Effector CD8-positive, alpha-beta T cell (primary cell): Measurements from ENCODE around the gene OR6C2.
"Not testable (repeated sequence)": the region's sequence is repeated elsewhere in the genome, so short reads cannot be mapped to it uniquely, and the experiment has no call there.

Source experiments
- DNase-seq: peaks from one replicate; lab custom pipeline; 2025; lab: John Stamatoyannopoulos, UW
- total RNA-seq, 4 experiments: gene quantifications; one replicate each; lab custom pipeline; 2026; lab: John Stamatoyannopoulos, UW

OR6C2 gene
- 0 to 0.19 (median 0.09) reads per million in 4 experiments for total RNA-seq

DNA sequence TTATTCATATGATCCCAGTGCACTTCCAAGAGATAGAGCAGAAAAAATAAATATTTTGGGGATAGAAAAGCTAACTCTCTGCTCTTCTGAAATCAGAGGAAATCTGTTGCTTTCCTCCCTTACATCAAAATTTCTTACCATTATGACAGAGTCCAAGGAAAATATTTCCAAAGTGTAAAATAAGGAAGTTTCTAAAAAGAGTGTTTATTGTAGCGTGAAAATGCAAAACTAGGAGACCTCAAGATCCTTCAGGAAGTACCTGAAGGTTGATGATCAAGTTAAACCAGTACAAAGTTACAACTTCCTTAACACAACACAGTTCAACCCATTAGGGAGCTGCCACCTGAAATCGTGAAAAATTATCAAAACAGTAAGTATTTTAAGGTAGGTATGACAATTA, at the start of gene OR6C2:
TSS of gene OR6C2 (plus strand) at position 301 of the 400 bp plus-strand sequence. CDS start 8,138 bp downstream, outside the sequence.
- DNase-seq = no peak

DNA sequence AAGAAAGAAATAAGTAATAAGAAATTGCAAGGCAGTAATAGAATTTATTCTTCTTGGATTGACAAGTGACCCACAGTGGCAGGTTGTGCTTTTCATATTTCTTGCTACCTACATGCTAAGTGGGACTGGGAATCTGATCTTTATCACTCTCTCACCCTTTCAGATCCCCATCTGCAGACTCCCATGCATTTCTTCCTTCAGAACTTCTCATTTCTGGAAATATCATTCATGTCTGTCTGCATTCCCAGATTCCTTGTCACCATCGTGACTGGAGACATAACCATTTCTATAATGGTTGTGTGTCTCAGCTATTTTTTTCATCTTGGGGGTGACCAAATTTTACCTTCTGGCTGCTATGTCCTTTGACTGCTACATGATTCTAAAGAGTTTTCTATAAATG, 47.5 kb upstream of the OR6C2 start:
- DNase-seq = no peak

DNA sequence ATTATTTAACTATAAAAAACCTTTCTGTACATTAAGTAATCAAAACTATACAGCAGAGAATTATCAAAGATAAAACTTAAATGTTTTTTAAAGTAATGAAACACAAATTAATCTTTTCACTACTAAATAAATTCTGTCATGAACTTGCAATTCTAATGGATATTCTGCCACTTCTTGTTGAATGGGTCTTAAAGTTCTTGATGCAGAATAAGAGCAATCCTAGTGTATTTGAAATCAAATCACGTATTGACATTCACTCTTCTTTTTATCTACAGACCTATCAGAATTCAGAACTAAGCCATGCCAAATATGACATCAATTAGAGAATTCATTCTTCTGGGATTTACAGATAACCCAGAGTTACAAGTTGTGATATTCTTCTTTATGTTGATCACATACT, 43.6 kb upstream of the OR6C2 start, which contains the start of gene OR6C65:
TSS of gene OR6C65 (plus strand) at position 301 of the 400 bp plus-strand sequence. CDS start at position 301, 0 bp downstream.
- DNase-seq = no peak

DNA sequence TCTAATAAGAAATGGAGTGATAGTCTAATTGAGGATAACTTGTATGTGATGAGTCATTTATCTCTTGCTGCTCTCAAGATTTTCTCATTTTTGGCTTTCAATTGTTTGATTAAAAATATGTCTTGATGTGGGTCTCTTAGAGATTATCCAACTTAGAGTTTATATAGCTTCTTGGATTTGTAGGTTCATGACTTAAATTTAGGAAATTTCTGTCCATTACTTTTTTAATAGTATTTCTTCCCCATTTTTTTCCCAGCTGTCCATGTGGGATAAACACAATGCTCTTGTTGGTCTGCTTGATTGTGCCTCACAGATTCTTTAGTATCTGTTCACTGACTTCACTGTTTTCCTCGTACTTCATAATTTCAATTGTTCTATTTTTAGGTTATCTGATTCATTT, 36.0 kb upstream of the OR6C2 start:
- no peak for DNase-seq

DNA sequence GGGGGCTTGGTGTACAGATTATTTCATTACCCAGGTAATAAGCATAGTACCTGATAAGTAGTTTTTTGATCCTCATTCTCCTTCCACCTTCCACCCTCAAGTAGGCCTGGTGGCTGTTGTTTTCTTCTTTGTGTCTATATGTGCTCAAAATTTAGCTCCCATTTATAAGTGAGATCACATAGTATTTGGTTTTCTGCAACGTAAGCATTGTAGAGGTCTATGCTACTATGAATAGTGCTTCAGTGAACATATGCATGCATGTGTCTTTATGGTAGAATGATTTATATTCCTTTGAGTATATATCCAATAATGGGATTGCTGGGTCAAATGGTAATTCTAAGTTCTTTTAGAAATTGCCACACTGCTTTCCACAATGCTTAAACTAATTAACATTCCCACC, 34.7 kb upstream of the OR6C2 start:
- DNase-seq = not testable (repeated sequence)

DNA sequence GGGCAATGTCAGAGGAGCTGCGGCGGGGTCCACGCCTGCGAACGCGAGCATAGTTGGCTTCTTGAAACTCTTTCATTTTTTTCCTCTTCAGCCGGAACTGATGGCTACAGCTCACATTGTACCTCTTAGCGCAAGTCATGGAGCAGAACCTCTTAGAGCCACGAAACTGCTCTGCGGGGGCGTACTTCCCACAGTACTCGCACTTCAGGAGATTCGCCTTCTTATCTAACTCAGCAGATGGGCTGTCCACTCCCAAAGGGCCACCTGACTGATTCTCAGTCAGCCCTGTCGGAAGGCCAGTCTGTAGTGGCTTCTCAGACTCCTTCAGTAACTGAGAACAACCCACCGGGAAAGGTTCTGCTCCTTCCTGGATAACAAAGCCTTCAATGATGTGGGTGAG, 31.7 kb upstream of the OR6C2 start:
- not testable (repeated sequence) for DNase-seq

DNA sequence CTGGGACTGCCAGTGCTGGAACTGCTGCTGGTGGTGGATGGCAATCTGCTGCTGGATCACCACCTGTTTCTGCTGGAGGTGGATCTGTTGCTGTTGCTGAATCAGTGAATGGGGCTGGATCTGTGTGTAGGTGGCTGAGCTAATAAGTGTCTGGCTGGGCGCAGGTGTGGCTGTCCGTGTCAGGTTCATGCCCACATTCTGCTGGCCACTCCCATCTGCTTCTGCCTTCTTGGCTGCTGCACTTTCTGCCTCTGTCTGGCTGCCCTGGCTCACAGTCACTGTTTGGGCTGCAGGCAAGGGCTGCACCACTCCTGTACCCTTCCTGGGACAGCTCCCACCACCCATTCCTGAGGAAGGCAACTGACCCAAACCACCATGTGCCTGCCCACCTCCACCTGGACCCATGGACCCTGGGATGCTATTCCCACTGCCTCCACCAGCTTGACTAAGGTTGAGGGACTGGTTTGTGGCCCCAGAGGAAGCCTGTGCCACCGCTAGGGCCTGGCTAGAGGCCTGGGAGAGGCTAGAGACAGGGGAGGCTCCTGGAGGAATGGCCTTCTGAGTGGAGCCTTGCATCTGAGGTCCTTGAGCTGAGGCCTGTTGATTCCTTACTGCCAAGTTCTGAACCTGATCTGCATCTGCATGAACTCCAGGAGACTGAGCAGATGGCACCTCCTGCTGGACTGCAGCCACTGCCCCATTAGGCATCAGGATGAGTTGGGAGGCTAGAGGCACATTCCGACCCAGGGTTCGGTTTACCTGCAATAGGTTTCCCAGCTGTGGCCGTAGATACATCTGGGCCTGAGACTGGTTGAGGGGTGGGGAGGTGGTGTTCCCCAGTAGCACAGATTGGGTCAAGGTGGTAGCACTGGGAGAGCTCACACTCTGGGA, 30.1 kb upstream of the OR6C2 start:
- not testable (repeated sequence) for DNase-seq

DNA sequence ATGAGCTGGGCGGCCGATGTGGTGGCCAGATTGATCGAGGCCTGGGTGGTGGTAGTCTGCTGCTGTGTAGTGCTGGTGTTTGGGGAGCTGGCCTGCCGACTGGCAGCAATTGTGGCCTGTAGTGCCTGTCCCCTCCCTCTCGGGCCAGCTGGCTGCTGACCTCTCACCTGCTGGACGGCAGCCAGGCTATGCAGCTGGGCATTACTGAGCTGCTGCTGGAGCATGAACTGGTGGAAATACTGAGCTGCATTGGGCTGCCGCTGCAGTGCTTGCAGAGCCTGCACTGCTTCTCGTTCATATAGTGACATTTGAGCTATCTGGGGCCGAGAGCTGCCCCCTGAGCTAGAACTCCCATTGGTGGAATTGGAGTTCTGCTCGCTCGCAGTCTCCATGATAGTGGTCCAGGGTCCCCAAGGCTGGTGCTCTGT, 29.5 kb upstream of the OR6C2 start:
- not testable (repeated sequence) for DNase-seq

DNA sequence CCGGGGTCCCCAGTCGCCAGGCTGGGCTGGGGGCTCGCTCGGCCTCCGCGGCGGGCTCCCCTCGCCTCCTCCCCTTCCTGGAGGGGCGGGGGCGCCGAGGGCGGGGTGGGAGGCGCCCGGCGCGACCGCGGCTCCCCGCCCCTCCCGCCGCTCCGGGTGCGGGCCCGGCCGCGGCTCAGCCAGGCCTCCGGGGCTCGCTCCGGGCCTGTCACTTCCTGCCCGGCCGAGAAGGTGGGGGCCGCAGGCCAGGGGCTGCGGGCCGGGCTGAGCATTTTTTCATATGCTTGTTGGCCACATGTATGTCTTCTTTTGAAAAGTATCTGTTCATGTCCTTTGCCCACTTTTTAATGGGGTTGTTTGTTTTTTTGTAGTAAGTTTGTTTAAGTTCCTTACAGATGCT, 29.0 kb upstream of the OR6C2 start:
- DNase-seq = not testable (repeated sequence)

DNA sequence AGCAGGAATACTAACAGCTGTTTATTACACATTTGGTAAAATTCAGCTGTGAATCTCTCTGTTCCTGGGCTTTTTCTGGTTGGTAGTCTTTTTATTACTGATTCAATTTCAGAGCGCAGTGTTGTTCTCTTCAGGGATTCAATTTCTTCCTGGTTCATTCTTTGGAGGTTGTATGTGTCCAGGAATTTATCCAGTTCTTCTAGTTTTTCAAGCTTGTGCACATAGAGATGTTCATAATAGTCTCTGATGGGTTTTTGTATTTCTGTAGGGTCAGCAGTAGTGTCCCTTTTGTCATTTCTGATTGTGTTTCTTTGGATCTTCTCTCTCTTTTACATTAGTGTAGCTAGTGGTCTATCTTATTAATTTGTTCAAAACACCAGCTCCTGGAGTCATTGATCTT, 26.9 kb upstream of the OR6C2 start:
- no peak for DNase-seq

DNA sequence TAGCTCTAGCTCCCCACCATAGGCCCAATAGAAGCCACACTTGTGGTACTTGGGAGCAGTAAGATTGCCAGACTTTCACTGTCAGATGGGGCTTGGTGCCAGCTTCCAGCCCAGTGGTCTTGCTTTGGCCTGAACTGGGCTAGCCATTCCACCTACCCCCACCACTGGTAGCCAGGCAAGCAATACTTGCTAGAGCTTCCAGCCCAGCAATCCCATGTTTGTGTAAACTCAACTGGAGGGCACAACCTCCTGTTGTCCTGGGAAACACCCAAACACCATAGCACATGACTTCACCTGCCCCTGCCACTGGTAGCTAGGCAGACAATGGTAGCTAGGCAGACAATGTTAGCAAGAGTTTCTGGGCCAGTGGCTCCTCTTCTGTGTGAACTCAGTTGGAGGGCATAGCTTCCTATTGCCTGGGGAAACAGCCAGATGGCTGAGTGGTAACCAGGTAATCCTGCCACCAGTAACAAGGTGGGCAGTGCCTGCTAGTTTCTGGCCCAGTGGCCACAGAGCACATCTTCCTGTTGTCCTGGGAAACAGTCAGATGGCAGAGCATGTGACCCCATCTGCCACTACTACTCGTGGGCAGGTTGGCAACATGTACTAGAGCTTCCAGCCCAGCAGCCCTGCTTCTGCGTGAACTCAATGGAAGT, 23.4 kb upstream of the OR6C2 start:
- no peak for DNase-seq

DNA sequence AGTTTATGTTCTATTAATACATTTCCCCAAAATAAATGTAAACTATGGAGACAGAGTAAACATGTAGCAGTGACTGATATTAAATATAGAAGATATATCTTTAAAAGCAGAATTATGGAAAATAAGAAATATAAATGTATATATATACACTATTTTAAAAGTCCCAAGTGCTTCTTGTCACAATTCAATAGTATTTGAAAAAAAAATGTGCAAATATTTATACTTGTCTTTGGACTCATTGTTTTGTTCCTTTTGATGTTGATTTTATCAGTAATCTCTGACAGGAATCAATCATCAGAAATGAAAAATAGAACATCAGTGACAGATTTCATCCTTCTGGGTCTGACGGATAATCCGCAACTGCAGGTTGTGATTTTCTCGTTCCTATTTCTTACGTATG, 17.9 kb upstream of the OR6C2 start, which contains the start of gene OR6C76:
TSS of gene OR6C76 (plus strand) at position 301 of the 400 bp plus-strand sequence. CDS start at position 301, 0 bp downstream.
- DNase-seq = no peak

DNA sequence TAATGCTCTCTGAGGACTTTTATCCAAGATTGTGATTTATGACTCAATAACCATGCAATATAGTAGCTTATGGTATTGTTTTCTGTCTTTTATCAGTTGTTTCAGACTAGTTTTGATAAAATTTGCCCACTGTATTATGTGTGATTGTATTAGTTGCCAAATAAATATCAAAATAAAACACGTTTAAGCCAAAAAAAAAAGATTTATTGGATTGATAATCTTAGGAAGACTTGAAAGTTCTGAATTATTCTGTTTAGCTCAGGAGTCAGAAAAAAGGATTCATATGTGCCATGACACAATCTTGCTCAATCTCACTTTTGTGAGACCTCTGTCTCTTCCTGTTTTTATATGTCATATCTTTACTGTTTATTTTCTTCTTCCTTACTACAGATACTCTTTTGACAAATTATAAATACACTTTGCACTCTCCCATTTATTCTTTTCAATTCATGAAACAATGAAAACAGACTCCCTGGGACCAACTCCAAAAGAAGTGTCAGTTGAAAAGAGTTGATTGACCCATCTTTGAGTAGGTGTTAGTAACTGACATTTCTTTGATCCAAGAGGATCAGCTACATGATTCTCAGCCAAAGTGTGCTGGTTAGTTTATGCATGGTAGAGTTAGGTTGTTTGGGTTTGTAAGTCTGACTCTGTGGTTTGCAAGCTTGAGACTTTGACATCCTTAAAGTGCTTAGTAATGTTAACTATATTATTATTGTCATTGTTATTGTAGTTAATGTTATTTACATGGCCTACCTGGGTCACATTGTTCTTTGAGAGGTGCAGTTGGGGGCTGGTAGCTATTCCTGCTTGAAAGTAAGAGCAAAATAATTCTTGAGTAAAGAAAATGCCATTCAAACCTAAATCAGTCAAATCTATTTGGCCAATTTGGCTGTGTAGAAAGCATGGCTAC, 15.3 kb upstream of the OR6C2 start:
- no peak for DNase-seq

DNA sequence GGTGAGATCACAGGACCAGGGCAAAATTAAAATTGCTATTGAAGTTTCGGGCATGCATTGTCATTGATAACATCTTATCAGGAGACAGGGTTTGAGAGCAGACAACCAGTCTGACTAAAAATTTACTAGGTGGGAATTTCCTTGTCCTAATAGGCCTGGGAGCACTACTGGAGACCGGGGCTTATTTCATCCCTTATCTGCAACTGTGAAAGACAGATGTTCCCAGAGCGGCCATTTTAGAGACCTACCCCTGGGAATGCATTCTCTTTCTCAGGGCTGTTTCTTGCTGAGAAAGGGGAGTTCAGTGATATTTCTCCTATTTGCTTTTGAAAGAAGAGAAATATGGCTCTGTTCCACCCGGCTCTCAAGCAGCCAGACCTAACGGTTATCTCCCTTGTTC, 2.6 kb upstream of the OR6C2 start:
- DNase-seq = not testable (repeated sequence)

DNA sequence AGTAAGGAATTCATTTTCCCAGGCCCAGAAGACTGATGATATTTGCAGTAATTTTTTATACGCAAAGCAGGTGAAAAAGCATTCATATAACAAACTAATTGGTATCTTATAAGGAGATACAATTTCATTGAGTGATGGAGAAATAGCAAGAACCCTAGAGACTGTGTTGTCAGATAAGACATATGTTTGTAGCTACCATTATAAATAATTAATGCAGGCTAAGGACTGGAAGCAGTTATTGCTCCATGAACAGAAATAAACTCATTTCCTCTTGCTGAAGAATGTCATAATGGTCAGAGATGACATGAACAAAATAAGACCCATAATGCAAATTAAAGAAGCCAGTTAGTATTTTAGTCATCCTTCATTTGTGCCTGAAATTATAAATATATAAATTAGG, 1.5 kb downstream of the OR6C2 start:
- no peak for DNase-seq

DNA sequence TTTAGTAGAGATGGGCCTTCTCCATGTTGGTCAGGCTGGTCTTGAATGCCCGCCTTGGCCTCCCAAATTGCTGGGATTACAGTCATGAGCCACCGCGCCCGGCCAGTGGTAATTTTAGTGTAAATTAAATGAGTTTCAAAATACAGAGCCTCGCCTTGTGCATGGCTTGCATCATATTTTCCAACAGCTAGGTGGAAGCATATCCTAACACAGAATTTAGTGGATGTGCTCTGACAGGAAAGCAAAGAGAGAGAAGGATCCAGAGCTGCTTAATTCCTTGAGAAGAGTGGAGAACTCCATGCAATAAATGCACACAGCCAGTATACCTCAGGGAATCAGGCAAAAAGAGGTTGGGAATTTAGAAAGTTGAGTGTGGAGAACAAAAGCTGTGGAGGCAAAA, 2.5 kb downstream of the OR6C2 start:
- no peak for DNase-seq

DNA sequence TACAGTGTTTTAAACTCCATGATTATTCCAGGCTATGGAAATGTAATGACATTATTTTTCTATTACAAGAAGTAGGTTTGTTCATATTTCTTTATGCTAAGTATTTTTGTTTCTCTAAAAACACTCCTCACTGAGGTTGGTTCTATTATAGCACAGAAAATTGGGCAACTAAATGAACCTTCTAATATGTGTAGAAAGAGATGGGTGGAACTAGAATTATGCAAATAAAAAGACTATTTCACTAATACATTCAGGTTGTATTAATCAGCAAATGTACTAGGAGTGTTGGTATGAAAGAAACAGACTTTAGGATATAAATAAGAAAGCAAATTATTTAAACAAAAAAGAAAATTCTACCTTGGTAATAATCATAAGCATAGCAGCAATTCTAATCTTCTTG, 4.9 kb downstream of the OR6C2 start:
- DNase-seq = no peak

DNA sequence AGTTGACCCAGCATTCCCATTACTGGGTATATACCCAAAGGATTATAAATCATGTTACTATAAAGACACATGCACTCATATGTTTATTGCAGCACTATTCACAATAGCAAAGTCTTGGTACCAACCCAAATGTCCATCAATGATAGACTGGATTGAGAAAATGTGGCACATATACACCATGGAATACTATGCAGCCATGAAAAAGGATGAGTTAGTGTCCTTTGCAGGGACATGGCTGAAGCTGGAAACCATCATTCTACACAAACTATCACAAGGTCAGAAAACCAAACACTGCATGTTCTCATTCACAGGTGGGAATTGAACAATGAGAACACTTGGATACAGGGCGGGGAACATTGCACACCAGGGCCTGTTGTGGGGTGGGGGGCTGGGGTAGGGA, 21.1 kb downstream of the OR6C2 start:
- DNase-seq = not testable (repeated sequence)

DNA sequence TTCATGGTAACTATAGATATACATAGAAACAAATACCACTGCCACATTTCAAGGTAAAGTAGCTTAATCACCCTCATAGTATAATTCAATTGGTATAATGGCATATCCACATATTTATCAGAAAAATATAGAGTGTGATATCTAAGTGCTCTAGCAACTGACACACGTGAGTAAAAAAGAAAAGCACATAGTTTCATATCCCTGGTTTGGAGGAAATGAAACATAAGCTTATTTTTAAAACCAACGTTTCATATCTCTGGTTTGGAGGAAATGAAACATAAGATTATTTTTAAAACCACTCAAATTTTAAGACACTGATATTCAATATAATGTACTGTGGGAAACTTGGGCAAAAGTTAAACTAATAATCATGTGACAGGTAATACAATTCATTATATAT, 24.0 kb downstream of the OR6C2 start:
- DNase-seq = no peak

DNA sequence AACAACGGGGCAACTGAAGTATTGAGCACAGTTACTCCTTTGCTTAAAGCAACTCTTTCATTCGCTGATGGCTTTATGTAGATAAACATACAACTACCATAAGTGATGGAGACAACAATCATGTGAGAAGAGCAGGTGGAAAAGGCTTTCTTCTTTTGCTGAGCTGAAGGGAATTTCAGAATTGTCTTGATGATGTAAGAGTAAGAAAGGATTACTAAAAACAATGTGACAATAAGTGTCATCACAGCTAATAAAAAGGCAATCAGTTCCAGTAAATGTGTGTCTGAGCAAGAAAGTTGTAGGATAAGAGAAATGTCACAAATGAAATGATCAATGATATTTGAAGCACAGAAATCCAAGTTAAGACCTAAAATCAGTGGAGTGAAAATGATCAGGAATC, 25.4 kb downstream of the OR6C2 start:
- DNase-seq = no peak

DNA sequence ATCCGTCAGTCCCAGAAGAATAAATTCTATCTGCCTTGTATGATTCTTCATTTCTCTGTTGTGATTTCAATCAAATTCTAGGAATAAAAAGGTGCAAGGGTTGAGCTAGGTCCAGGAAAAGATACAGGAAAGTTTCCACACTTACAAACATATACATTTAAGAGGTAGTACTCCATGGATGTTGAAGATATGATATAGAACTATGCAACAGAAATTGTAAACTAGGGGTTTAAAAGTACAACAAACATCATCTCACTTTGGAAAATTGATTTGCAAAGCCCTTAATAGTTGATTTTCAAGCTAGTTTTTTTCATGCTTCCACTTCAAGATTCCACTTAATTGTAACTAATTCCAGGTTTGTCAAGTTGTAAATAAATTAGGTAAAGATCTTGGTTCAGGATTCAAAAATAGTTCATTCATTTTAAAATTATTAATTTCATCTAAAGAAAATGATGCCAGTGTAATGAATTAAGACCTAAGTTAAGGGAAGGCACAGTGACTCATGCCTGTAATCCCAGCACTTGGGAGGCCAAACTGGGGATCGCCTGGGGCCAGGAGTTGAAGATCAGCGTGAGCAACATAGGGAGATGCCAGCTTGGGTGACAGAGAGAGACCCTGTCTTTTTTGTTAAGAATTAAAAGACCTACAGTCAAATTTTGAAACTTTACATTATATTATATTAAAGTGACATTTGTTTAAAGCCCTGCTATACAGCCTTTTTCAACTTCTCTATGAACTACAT, 26.4 kb downstream of the OR6C2 start, which contains the start of gene OR6C70:
TSS of gene OR6C70 (minus strand) at position 51 of the 742 bp plus-strand sequence. CDS start at position 51, 0 bp downstream.
- no peak for DNase-seq
